GM12874 (cell line): Measurements from ENCODE around the gene PGM1.

Source experiments
- CTCF ChIP-seq: IDR thresholded peaks from 2 replicates; pipeline ENCODE4 v1.5.1; 2011; ENCODE audit warnings: low read depth, mild to moderate bottlenecking, control low read depth, low read length, moderate library complexity; ENCODE audit not compliant: insufficient read depth

Gene PGM1

GRCh38 chr1:63593303-63593885 lies at the start of gene PGM1:
TSS of gene PGM1 (plus strand) at chr1:63593411. CDS start at chr1:63593489, 78 bp downstream.
- TF ChIP-seq CTCF: no peak

GRCh38 chr1:63545780-63546179 lies 47.4 kb upstream of the PGM1 start:
- no peak for TF ChIP-seq CTCF

- no peak for TF ChIP-seq CTCF
Measured at GRCh38 chr1:63547621-63548294, 45.5 kb upstream of the PGM1 start.

- TF ChIP-seq CTCF: no peak
Measured at GRCh38 chr1:63548303-63548702, 44.9 kb upstream of the PGM1 start.

- no peak for TF ChIP-seq CTCF
Measured at GRCh38 chr1:63548877-63549276, 44.3 kb upstream of the PGM1 start.

GRCh38 chr1:63555480-63555879 lies 37.7 kb upstream of the PGM1 start:
- no peak for TF ChIP-seq CTCF

- peak; percentile 55 for TF ChIP-seq CTCF
Measured at GRCh38 chr1:63557365-63557987, 35.7 kb upstream of the PGM1 start.
